ENCODE measurements around the gene SPATS2L. TPM values are rescaled to one million over a fixed set of nuclear protein-coding genes. Genes with fewer than 3 reads are reported as not detected.

The SPATS2L gene
- polyA plus RNA-seq, 2 of the 4 experiments (the other 2 are of a cell fraction), result 85.2 to 202 TPM

DNA sequence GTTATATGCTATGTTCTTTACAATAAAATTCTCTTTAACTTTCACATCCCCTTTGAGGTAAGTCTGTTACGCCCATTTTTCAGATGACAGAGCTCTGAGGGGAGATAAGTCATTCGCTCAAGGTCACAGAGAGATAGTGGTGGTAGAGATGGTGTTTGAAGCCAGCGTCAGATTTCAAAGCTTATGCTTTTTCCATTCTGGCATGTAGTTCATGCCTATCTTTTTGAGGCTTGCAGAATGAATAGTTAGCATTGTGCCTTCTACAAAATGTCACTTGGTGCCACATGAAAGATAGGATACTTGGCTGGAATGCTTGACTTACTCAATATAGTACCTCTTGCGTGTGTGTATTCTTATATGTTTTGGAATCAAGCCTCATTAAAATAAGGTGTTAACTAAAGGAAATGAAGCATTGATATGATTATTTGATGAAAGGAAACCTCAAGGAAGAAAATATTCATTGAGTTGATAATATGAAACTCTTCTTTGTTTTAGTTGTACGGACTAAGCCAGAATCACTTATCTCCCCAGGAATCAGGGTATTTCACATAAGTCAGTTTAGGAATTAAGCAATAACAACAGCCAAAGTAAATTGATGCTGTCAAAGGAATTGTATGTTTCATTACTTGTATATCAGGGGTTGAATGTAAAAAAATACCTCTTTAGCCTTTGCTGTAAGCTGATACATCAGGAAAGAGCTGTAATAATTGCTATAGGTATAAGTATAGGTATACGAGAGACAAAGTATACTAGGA lies 15.5 kb downstream of the SPATS2L start:
- peaks cover 59% of the 10 kb centered on the region for H3K4me1 ChIP-seq
- POLR2A ChIA-PET, result no interaction called here
- no peaks in the 10 kb centered on the region for H3K9me3 ChIP-seq
- CTCF ChIA-PET, result interaction anchor here (0.6 to 1.1 kb wide), 3 partner anchors 8 to 224 kb away, joined by 3 to 5 read pairs (median 4); no protein-coding TSS in a partner anchor
- ATAC-seq (no peak), FAIRE-seq (no peak), DNase-seq (ENCODE audit: low read depth in 1 of 2, low spot score in 1 of 2) (no peak)
- no peak overlapping the region for H3K27ac ChIP-seq
- H3K4me2 ChIP-seq, result no peak overlapping the region; the same call in 2 of the 3 replicates
- H3K4me3 ChIP-seq, result no peak overlapping the region
- 82% methylated on average over 6 of the region's 6 CpGs for WGBS (ENCODE audit: missing lambda C conversion rate)
- TF ChIP-seq POLR2AphosphoS2 (conservative IDR thresholded peaks at IDR 0.05; ENCODE audit: low read length), result no peak
- no peak for TF ChIP-seq PHF8 (IDR thresholded peaks at IDR 0.05; ENCODE audit: borderline replicate concordance, low read depth)
- TF ChIP-seq NR3C1 (IDR thresholded peaks at IDR 0.05), result no peak
- no peak for TF ChIP-seq ESRRA (IDR thresholded peaks at IDR 0.05; ENCODE audit: borderline replicate concordance, low read length)
- no peak for TF ChIP-seq MAZ (IDR thresholded peaks at IDR 0.05; ENCODE audit: borderline replicate concordance, low read depth, low read length)
- no peak for TF ChIP-seq GATA3 (IDR thresholded peaks at IDR 0.05; ENCODE audit: borderline replicate concordance)
- TF ChIP-seq, protein P1, sequence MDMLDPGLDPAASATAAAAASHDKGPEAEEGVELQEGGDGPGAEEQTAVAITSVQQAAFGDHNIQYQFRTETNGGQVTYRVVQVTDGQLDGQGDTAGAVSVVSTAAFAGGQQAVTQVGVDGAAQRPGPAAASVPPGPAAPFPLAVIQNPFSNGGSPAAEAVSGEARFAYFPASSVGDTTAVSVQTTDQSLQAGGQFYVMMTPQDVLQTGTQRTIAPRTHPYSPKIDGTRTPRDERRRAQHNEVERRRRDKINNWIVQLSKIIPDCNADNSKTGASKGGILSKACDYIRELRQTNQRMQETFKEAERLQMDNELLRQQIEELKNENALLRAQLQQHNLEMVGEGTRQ (IDR thresholded peaks at IDR 0.05), result no peak
- no peak for TF ChIP-seq CHD4 (IDR thresholded peaks at IDR 0.05; ENCODE audit: borderline replicate concordance)
- TF ChIP-seq SMC3 (IDR thresholded peaks at IDR 0.05), result no peak
- no peak for TF ChIP-seq HOXB13 (CRISPR knock-in tag; IDR thresholded peaks at IDR 0.05; ENCODE audit: low read depth)
- TF ChIP-seq MAX (IDR thresholded peaks at IDR 0.05), result no peak
- TF ChIP-seq RNF2 (IDR thresholded peaks at IDR 0.05; ENCODE audit: borderline replicate concordance, low read depth), result no peak
- no peak for TF ChIP-seq HDAC2 (IDR thresholded peaks at IDR 0.05)
- TF ChIP-seq HMGXB4 (CRISPR knock-in tag; IDR thresholded peaks at IDR 0.05; ENCODE audit: borderline replicate concordance), result no peak
- no peak for TF ChIP-seq KDM5A (IDR thresholded peaks at IDR 0.05)

DNA sequence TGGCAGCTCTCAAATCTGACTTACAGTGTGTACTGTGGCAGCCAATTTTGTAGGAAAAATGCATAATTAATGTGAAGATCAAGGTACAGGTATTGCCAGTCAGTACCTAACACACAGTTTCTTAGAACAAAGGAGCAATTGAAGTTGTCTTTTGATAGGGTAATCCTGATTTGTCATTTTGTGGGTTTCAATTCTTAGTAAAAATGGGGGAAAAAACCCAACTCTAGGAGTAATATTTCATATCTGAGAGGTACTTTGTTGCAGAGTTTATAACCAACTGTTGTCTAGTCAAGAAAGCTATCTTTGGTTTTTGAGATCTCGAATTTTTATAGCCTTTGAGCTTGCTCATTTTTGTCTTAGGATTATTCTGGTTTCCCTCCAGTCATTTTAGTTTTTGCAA lies 16.1 kb downstream of the SPATS2L start:
- ChIA-PET POLR2A (no interaction called here), CTCF (interaction anchor here (0.6 to 1.1 kb wide), 3 partner anchors 14 to 349 kb away, joined by 3 to 5 read pairs (median 3); no protein-coding TSS in a partner anchor)
- no peak for TF ChIP-seq JUN (IDR thresholded peaks at IDR 0.05)
- no peak for TF ChIP-seq RCOR1 (IDR thresholded peaks at IDR 0.05; ENCODE audit: low read depth, low read length)
- no peak for TF ChIP-seq HDAC2 (IDR thresholded peaks at IDR 0.05)
- H3K4me3 ChIP-seq, result no peak overlapping the region
- FAIRE-seq (no peak), DNase-seq (ENCODE audit: low read depth in 1 of 2, low spot score in 1 of 2) (no peak), ATAC-seq (no peak)
- H3K4me1 ChIP-seq, result peaks cover 52% of the 10 kb centered on the region
- no peak overlapping the region for H3K4me2 ChIP-seq
- WGBS (ENCODE audit: missing lambda C conversion rate), result 90% methylated on average over 1 of the region's 1 CpG
- H3K27ac ChIP-seq, result no peak overlapping the region
- H3K9me3 ChIP-seq, result no peaks in the 10 kb centered on the region

- CTCF ChIA-PET, result interaction anchor here (0.9 kb wide), 1 partner anchor 16 kb away, joined by 3 read pairs; no protein-coding TSS in a partner anchor
- H3K9me3 ChIP-seq, result no peaks in the 10 kb centered on the region
- no peak overlapping the region for H3K4me2 ChIP-seq
- POLR2A ChIA-PET, result no interaction called here
- TF ChIP-seq GATA3 (IDR thresholded peaks at IDR 0.05; ENCODE audit: borderline replicate concordance), result no peak
- TF ChIP-seq HOXB5 (CRISPR knock-in tag; IDR thresholded peaks at IDR 0.05), result no peak
- TF ChIP-seq EHMT2 (IDR thresholded peaks at IDR 0.05; ENCODE audit: low read depth), result no peak
- no peak for TF ChIP-seq ZSCAN20 (CRISPR knock-in tag; IDR thresholded peaks at IDR 0.05)
- TF ChIP-seq SREBF2 (IDR thresholded peaks at IDR 0.05), result no peak
- no peak for TF ChIP-seq EP300 (IDR thresholded peaks at IDR 0.05)
- no peak for TF ChIP-seq CBX8 (IDR thresholded peaks at IDR 0.05)
- TF ChIP-seq RARB (CRISPR knock-in tag; IDR thresholded peaks at IDR 0.05), result no peak
- FAIRE-seq (no peak), DNase-seq (ENCODE audit: low read depth in 1 of 2, low spot score in 1 of 2) (no peak), ATAC-seq (no peak)
- H3K4me1 ChIP-seq, result peaks cover 35% of the 10 kb centered on the region
- no peak overlapping the region for H3K27ac ChIP-seq
- H3K4me3 ChIP-seq, result no peak overlapping the region
- 90% methylated on average over 1 of the region's 1 CpG for WGBS (ENCODE audit: missing lambda C conversion rate)
These were observed 17.9 kb downstream of the SPATS2L start for GRCh38 chr2:200324362-200324761.

Measured in A549 (cell line).